Subcutaneous abdominal adipose tissue (tissue), 5 donors: ENCODE data around the gene CPXM2.

ENCODE experiments used
- H3K27ac ChIP-seq: one replicate; pipeline ENCODE4 v1.7.0; 2013; ENCODE audit warnings: low read depth, mild to moderate bottlenecking, inconsistent platforms, low read length, moderate library complexity
- H3K27me3 ChIP-seq, 5 donors: one replicate each; pipeline ENCODE4 v1.7.0; 2013; ENCODE audit warnings: low read length in 5 of 5, inconsistent platforms in 1 of 5; ENCODE audit not compliant: control insufficient read depth in 5 of 5, insufficient read depth in 4 of 5
- H3K36me3 ChIP-seq, 5 donors: one replicate each; pipeline ENCODE4 v1.7.0; 2013; ENCODE audit warnings: low read length in 5 of 5; ENCODE audit not compliant: control insufficient read depth in 5 of 5, insufficient read depth in 5 of 5
- H3K4me1 ChIP-seq, 5 donors: one replicate each; pipeline ENCODE4 v1.7.0; 2013; ENCODE audit warnings: low read length in 5 of 5, mild to moderate bottlenecking in 3 of 5, moderate library complexity in 1 of 5; ENCODE audit not compliant: control insufficient read depth in 5 of 5, insufficient read depth in 5 of 5
- H3K4me3 ChIP-seq, 5 donors: one replicate each; pipeline ENCODE4 v1.7.0; 2013; ENCODE audit warnings: low read length in 5 of 5, low read depth in 1 of 5
- H3K9ac ChIP-seq, 5 donors: one replicate each; pipeline ENCODE4 v1.7.0; 2013; ENCODE audit warnings: low read length in 5 of 5, mild to moderate bottlenecking in 4 of 5, moderate library complexity in 3 of 5
- H3K9me3 ChIP-seq, 5 donors: one replicate each; pipeline ENCODE4 v1.7.0; 2013; ENCODE audit warnings: low read length in 5 of 5; ENCODE audit not compliant: control insufficient read depth in 5 of 5
- donor health status: healthy.
- donor health status: healthy.
- donor health status: healthy.
- donor health status: healthy.
- donor health status: healthy.

The CPXM2 gene

DNA sequence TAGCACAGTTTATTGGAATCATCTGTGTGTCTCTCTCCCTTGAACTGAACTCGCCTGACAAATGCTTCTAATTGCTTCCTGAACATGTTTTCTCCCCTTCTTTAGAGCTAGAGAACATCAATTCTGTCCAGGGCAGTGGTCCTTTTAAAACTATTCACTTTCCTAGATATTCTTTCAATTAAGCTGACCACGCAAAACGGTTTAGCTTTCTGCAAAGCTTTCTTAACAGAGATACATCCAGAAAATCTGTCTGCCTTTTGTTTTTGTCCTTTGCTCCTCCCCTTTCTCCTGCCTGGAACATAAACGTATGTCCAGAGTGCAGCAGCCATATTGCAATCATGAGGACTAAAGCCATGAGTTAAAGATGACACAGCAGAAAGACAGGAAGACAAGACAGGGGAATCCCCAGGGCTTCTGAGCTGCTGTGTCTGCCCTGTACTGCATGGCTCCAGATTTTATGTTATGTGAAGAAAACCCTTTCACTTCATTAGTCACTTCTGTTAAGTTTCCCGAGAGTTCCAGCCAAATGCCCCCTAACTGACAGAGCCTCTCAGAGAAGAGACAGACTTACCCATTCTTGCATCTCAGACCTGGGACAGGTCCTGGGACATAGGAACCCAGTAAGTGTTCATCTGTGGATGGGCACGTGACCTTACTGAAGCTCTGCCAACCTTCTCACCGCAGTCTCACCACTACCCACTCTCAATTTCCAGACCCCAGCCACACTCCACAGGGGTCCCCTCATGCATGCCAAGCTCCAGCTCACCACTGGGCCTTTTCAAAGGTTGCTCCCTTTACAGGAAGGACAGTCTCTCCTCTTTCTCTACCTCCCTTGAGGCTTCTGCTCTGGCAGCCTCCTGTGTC, 35.0 kb upstream of the CPXM2 start:
- Histone ChIP-seq H3K9ac (no peak overlapping the region), H3K9me3 (peaks cover 0 to 30% (median 18%) of the 10 kb centered on the region in 5 donors), H3K27me3 (peaks cover 0 to 12% (median 4%) of the 10 kb centered on the region in 5 donors), H3K4me3 (no peak overlapping the region), H3K4me1 (peaks cover 0 to 9% (median 0%) of the 10 kb centered on the region in 5 donors), H3K36me3 (no peaks in the 10 kb centered on the region), H3K27ac (no peak overlapping the region)

GRCh38 chr10:123922126-123922525, 30.5 kb upstream of the CPXM2 start:
- H3K9ac ChIP-seq, result no peak overlapping the region
- H3K4me3 ChIP-seq, result no peak overlapping the region
- H3K9me3 ChIP-seq, result peaks cover 0 to 8% (median 0%) of the 10 kb centered on the region in 5 donors
- H3K36me3 ChIP-seq, result no peaks in the 10 kb centered on the region
- no peak overlapping the region for H3K27ac ChIP-seq
- peaks cover 0 to 8% (median 4%) of the 10 kb centered on the region in 5 donors for H3K27me3 ChIP-seq
- no peaks in the 10 kb centered on the region for H3K4me1 ChIP-seq

DNA sequence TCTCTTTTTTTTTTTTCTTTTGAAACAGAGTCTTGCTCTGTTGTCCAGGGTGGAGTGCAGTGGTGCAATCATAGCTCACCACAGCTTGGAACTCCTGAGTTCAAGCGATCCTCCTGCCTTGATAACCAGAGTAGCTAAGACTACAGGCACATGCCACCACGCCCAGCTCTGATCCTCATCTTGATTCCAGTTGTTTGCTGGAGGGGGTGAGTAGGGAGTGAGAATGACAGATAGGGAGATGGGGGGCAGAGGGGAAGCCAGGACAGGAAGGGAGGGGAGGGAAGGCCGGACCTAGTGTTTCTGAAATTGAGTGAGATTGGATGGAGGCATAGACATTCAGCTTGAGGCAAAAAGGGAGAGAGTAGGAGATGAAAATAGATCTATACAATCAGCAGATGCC, 25.2 kb upstream of the CPXM2 start:
- H3K4me1 ChIP-seq, result peaks cover 0 to 20% (median 7%) of the 10 kb centered on the region in 5 donors
- peaks cover 7 to 19% (median 9%) of the 10 kb centered on the region in 5 donors for H3K27me3 ChIP-seq
- H3K27ac ChIP-seq, result no peak overlapping the region
- no peak overlapping the region for H3K9ac ChIP-seq
- no peak overlapping the region for H3K4me3 ChIP-seq
- H3K36me3 ChIP-seq, result no peaks in the 10 kb centered on the region
- peaks cover 0 to 8% (median 0%) of the 10 kb centered on the region in 5 donors for H3K9me3 ChIP-seq

GRCh38 chr10:123913688-123914268, 22.2 kb upstream of the CPXM2 start:
- Histone ChIP-seq H3K27ac (no peak overlapping the region), H3K4me3 (no peak overlapping the region), H3K9ac (no peak overlapping the region), H3K4me1 (peaks cover 0 to 20% (median 7%) of the 10 kb centered on the region in 5 donors), H3K9me3 (peaks cover 0 to 6% (median 0%) of the 10 kb centered on the region in 5 donors), H3K27me3 (peaks cover 7 to 24% (median 14%) of the 10 kb centered on the region in 5 donors), H3K36me3 (no peaks in the 10 kb centered on the region)

GRCh38 chr10:123912871-123913270, 21.3 kb upstream of the CPXM2 start:
- peaks cover 7 to 24% (median 14%) of the 10 kb centered on the region in 5 donors for H3K27me3 ChIP-seq
- H3K9ac ChIP-seq, result no peak overlapping the region
- H3K9me3 ChIP-seq, result peaks cover 0 to 6% (median 0%) of the 10 kb centered on the region in 5 donors
- peaks cover 0 to 20% (median 7%) of the 10 kb centered on the region in 5 donors for H3K4me1 ChIP-seq
- no peak overlapping the region for H3K27ac ChIP-seq
- H3K36me3 ChIP-seq, result no peaks in the 10 kb centered on the region
- no peak overlapping the region for H3K4me3 ChIP-seq

DNA sequence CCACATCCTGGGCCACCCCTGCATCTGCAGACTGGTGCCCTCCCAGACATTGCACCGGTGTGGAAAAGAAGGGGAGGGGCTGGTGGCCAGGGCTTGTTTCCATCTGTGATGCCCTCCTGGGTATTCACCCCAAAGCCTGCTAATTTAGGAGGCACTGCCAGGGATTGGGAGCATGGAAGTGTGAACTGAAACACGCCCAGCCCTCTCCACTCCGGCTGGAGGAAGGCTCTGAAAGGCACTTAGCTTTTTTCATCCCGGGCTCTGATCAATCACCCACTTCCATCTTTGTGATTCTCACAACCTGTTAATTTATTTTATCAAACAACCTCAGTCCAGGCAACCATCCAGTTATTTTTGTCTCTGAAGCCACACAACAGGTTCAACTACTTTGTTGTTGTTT, 20.9 kb upstream of the CPXM2 start:
- Histone ChIP-seq H3K9me3 (peaks cover 0 to 6% (median 0%) of the 10 kb centered on the region in 5 donors), H3K27ac (no peak overlapping the region), H3K9ac (no peak overlapping the region), H3K36me3 (no peaks in the 10 kb centered on the region), H3K27me3 (peaks cover 7 to 20% (median 14%) of the 10 kb centered on the region in 5 donors), H3K4me3 (no peak overlapping the region), H3K4me1 (peaks cover 0 to 20% (median 7%) of the 10 kb centered on the region in 5 donors)

DNA sequence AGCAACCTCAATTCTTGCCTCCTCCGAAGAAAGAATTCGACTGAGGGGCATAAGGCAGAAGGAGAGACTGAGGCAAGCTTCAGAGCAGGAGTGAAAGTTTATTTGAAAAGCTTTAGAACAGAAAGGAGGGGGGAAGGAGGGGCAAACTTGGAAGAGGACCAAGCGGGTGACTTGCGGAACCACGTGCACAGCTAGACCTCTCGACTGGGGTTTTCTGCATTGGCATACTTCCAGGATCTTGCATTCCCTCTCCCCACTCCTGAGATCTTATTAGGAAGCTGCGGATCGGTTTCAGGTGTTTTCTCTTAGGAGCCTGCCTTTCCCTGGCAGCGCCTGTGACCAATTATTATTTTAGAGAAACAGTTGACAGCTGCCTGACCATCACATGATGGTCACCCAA, 20.3 kb upstream of the CPXM2 start:
- H3K36me3 ChIP-seq, result no peaks in the 10 kb centered on the region
- H3K4me1 ChIP-seq, result peaks cover 0 to 20% (median 7%) of the 10 kb centered on the region in 5 donors

GRCh38 chr10:123909866-123910265, 18.3 kb upstream of the CPXM2 start:
- Histone ChIP-seq H3K36me3 (no peaks in the 10 kb centered on the region), H3K4me1 (peaks cover 0 to 20% (median 7%) of the 10 kb centered on the region in 5 donors), H3K4me3 (no peak overlapping the region), H3K27ac (no peak overlapping the region), H3K9me3 (peaks cover 0 to 6% (median 0%) of the 10 kb centered on the region in 5 donors), H3K27me3 (peaks cover 7 to 21% (median 18%) of the 10 kb centered on the region in 5 donors), H3K9ac (no peak overlapping the region)

More for the DNA sequence above, 20.3 kb upstream of the CPXM2 start:
- Histone ChIP-seq H3K4me3 (no peak overlapping the region), H3K27me3 (peaks cover 7 to 19% (median 15%) of the 10 kb centered on the region in 5 donors), H3K9ac (no peak overlapping the region), H3K9me3 (peaks cover 0 to 6% (median 0%) of the 10 kb centered on the region in 5 donors), H3K27ac (no peak overlapping the region)

GRCh38 chr10:123909426-123909825, 17.8 kb upstream of the CPXM2 start:
- Histone ChIP-seq H3K9ac (no peak overlapping the region), H3K4me3 (no peak overlapping the region), H3K27me3 (peaks cover 7 to 21% (median 18%) of the 10 kb centered on the region in 5 donors), H3K36me3 (no peaks in the 10 kb centered on the region), H3K9me3 (peaks cover 0 to 6% (median 0%) of the 10 kb centered on the region in 5 donors), H3K4me1 (peaks cover 0 to 18% (median 7%) of the 10 kb centered on the region in 5 donors), H3K27ac (no peak overlapping the region)

DNA sequence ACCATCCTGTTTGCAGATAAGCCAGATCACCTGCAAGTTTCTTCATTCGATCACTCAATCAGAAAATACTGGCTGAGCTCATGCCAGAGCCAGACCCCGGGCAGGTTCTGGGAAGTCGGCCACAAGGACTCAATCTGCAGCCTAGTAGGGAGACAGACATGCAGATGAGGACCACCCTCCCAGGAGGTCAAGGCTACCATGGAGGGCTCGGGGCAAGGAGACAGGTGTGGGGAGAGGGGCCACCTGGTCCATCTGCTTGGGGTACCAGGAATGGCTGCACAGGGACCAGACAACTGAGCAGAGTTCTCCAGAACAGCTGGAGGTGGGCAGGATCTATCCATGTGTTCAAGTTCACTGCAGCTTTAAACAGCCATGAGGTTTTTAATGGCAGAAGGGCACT, 16.8 kb upstream of the CPXM2 start:
- Histone ChIP-seq H3K9me3 (peaks cover 0 to 6% (median 0%) of the 10 kb centered on the region in 5 donors), H3K36me3 (no peaks in the 10 kb centered on the region), H3K4me3 (no peak overlapping the region), H3K4me1 (peaks cover 0 to 8% (median 0%) of the 10 kb centered on the region in 5 donors), H3K27ac (no peak overlapping the region), H3K9ac (no peak overlapping the region), H3K27me3 (peaks cover 3 to 21% (median 19%) of the 10 kb centered on the region in 5 donors)
